PC-9 (cell line): ENCODE results near the gene COL23A1.

ENCODE experiments used
- EZH2 ChIP-seq: fragments of 200-600 bp; sonication (generic); IDR thresholded peaks from 2 replicates; pipeline ENCODE4 v1.8.0; 2017; ENCODE audit warnings: antibody characterized with exemption, low read depth
- TF ChIP-seq, protein P1 (sequence below): fragments of 200-600 bp; sonication (generic); conservative IDR thresholded peaks from 2 replicates; pipeline ENCODE4 v1.6.1; 2017; ENCODE audit warnings: mixed run types, antibody characterized with exemption, mild to moderate bottlenecking, moderate library complexity

GRCh38 chr5:178332210-178332641 lies 258.0 kb downstream of the COL23A1 start:
- TF ChIP-seq, protein P1, sequence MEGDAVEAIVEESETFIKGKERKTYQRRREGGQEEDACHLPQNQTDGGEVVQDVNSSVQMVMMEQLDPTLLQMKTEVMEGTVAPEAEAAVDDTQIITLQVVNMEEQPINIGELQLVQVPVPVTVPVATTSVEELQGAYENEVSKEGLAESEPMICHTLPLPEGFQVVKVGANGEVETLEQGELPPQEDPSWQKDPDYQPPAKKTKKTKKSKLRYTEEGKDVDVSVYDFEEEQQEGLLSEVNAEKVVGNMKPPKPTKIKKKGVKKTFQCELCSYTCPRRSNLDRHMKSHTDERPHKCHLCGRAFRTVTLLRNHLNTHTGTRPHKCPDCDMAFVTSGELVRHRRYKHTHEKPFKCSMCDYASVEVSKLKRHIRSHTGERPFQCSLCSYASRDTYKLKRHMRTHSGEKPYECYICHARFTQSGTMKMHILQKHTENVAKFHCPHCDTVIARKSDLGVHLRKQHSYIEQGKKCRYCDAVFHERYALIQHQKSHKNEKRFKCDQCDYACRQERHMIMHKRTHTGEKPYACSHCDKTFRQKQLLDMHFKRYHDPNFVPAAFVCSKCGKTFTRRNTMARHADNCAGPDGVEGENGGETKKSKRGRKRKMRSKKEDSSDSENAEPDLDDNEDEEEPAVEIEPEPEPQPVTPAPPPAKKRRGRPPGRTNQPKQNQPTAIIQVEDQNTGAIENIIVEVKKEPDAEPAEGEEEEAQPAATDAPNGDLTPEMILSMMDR, result no peak
- TF ChIP-seq EZH2, result no peak
